Inflammatory macrophage treated with lipopolysaccharide for 4 hours (primary cell): ENCODE results near the gene SCMH1.
"Not testable (repeated sequence)": the region's sequence is repeated elsewhere in the genome, so short reads cannot be mapped to it uniquely, and the experiment has no call there.

Experiments
- DNase-seq: peaks from one replicate; pipeline ENCODE4 v3.0.0-alpha.2; 2020

SCMH1 gene

DNA sequence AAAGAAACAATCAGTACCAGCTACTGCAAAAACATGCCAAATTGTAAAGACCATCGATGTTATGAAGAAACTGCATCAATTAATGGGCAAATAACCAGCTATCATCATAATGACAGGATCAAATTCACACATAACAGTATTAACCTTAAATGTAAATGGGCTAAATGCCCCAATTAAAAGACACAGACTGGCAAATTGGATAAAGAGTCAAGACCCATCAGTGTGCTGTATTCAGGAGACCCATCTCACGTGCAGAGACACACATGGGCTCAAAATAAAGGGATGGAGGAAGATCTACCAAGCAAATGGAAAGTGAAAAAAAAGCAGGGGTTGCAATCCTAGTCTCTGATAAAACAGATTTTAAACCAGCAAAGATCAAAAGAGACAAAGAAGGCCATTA is 35.1 kb downstream of the SCMH1 start:
- not testable (repeated sequence) for DNase-seq

DNA sequence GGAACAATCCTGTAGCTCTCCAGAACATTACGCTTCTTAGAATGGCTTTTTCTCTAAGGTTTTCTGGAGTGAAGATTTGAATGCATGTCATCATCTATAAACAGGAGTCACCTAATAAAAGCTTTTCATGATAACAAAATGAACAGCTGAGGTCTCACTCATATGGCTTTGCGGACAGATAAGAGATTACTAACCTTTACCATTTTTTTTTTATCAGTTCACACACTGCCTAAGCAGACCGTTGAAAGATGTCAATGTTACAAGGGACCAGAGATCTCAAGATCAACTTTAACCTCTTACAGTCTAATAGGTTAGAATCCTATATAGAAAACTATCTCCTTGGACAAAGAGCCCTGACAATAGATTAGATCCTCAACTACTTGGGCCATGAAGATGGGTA is 41.4 kb downstream of the SCMH1 start:
- DNase-seq, result no peak

- no peak for DNase-seq
Observed at GRCh38 chr1:41199375-41199774, 42.7 kb downstream of the SCMH1 start.

DNA sequence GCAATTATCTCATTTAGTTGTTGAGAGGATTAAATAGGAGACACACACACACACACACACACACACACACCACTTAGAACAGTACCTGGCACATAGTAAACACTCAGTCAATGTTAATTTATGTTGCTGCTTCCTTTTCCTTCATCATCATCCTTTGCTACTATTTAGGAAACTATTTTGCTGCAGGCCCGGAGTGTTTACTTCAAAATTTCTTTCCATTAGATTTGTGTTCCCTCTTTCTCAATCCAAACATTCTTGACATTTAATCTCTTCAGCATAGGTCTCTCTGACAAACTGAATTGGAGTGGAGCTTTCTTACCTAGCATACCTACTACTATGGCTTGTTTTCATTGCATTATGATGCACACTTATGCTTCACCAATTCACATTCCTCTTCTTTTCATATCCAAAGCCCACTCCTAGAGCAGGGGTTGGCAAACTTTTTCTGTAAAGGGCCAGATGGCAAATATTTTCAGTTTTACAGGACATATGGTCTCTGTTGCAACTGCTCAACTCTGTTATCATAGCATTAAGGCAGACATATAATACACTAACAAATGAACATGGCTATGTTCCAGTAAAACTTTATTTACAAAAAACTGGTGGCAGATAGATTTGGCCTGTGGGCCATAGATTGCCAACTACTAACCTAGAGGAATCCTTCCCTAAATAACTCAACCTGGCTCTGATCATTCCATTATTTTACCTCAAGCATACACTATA is 49.5 kb downstream of the SCMH1 start:
- no peak for DNase-seq

DNA sequence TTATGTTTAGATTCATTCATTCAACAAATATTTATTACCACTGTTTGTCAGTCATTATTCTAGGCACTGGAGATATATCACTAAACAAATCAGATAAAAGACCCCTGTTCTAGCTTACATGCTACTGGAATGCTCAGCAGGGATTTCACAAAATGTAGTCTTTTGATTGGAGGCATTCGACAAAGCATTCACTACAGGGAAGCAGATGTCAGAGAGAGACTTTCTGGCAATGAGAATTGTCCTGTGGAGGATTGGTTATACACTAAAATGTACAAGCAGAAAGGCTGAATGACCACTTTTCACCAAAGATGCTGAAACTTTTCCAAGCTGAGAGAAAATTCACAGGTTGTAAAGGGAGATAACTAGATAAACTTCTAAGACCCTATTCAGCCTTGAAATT is 57.7 kb downstream of the SCMH1 start:
- no peak for DNase-seq

GRCh38 chr1:41178230-41178629 is 63.9 kb downstream of the SCMH1 start:
- not testable (repeated sequence) for DNase-seq

DNA sequence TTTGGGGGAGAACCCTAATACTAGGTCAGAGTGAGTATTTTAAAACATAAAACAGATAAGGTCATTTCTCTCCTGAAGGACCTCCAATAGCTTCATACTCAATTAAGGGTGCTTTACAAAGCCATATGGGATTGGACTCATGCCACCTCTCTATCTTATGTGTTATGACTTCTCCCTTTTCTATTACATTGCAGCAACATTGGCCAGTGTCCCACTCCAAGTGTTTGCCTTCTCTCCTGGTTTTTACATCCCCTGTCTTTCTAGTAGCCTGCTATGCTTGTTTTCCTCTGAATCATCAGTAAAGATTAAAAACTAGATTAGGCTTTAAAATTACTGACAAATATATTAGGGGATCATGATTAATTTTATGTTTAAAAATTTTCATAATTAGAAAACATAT is 66.6 kb downstream of the SCMH1 start:
- DNase-seq, result no peak

DNA sequence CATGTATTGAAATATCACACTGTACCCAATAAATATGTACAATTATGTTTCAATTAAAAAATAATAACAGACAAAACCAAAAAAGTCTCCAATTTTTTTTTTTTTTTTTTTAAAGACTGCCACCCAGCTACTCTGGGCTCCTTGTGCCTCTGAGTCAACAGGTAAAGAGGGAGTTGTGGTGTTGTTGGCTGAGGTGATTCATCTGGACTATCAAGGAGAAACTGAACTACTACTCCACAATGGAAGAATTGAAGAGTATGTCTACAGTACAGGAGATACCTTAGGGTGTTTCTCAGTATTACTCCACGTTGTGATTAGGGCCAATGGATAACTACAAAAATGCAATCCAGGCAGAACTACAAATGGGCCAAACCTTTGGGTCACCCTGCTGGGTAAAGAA is 67.9 kb downstream of the SCMH1 start:
- no peak for DNase-seq

DNA sequence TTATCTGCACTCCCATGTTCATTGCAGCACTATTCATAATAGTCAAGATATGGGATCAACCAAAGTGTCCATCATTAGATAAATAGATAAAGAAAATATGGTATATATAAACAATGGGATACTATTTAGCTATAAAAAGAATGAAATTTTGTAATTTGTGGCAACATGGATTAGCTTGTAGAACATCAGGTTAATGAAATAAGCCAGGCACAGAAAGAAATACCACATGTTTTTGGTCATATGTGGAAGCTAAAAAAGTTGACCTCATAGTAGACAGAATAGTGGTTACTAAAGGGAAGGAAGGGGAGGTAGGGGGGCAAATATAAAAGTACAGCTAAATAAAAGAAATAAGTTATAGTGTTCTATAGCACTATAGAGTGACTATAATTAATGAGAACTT is 68.5 kb downstream of the SCMH1 start:
- no peak for DNase-seq

- no peak for DNase-seq
Observed at GRCh38 chr1:41171266-41171874, 70.7 kb downstream of the SCMH1 start.

GRCh38 chr1:41169799-41170180 is 72.3 kb downstream of the SCMH1 start:
- DNase-seq, result no peak

DNA sequence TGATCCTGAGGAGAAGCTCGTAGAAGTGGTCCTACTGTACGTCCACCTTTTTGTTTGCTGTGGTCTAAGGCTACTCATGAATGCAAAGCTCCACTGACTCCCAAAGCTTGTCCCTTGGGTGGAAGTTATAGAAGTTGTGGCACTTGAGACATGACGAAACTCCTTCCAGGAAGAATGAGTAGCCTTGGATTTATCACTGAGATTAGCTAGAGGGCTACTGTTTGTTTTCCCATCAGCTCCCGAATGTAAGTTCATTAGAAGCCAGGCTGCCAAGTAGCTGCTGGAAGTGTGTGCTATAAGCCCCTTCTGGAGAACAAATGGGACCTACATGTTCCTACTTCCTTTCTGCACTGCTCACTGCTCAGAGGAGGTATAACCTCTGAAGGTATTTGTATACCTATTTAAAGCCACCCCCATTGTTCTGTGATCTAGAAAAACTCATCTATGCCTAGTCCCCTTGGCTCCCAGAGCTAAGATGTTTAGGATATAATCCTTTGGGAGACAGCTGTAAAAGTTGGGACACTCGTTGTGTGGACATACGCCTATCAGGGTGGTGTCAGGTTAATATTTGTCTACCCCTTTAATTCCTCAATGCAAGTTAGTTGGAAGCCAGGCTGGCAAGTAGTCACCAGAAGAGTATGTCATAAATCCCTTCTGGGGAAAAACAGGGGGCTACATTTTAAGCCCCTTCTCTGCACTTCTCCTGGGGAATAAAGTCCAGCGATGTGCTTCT is 72.9 kb downstream of the SCMH1 start:
- no peak for DNase-seq

DNA sequence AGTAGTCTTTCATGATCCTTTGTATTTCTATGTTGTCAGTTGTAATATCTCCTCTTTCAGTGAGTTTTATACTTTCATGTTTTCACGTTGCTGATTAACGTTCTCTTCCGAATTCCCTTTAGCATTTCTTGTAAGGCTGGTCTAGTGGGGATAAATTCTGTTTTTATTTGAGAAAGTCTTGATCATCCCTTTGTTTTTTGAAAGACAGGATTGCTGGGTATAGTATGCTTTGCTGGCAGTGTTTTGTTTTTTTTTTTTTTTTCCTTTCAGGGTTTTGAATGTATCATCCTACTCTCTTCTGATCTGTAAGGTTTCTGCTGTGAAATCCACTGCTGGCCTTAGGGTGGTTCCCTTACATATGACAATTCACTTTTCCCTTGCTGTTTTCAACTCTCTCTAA is 74.4 kb downstream of the SCMH1 start:
- no peak for DNase-seq

DNA sequence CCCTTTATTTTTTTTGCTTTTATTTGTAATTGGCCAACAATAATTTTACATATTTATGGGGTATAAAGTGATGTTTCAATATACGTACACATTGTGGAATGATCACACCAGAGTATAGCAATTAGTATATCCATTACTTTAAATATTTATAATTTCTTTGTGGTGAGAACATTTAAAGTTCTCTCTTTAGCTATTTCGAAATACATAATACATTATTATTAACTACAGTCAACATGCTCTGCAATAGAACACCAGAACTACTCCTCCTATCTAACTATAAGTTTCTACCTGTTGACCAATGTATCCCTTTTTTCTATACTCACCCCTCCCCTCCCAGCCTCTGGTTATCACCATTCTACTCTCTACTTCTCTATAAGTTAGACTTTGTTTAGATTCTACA is 77.4 kb downstream of the SCMH1 start:
- DNase-seq, result no peak

GRCh38 chr1:41162441-41162840 is 79.7 kb downstream of the SCMH1 start:
- no peak for DNase-seq

DNA sequence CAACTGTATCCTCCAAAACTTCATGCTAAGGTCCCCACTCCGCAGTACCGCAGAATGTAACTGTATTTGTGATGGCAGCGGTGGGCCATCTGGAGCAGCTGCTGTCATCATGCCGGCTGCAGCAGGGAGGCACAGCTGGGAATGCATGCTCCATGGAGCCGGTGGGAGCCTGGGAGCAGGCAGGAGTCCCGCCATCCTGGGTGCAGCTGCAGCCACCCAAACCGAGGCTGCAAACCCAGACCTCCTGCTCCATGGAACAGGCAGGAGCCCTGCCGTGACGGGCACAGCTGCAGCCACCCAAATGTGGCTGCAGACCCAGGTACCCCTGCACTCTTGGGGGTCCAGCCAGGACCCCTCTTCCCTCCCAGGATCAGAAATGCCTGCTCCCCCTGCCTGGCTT is 80.3 kb downstream of the SCMH1 start:
- DNase-seq, result no peak

GRCh38 chr1:41160498-41161110 is 81.5 kb downstream of the SCMH1 start:
- no peak for DNase-seq

DNA sequence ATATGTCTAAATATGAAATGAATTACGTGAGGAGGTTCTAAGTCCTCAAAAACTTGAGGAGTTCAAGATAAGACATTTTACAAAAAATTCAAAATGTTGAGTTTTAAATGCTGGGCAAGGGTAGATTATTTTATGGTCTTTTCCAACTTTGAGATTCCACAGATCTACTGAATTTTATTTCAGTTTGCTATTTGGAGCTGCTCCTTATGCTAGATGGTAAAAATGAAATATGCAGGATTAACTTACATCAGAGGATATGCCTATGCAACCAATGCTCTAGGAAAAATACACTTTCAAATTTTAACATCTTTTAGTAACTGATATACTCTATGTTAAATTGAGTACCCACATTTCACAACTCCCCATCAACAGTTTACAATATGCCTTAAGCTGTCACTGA is 83.1 kb downstream of the SCMH1 start:
- no peak for DNase-seq

GRCh38 chr1:41158147-41158875 is 83.8 kb downstream of the SCMH1 start:
- no peak for DNase-seq

DNA sequence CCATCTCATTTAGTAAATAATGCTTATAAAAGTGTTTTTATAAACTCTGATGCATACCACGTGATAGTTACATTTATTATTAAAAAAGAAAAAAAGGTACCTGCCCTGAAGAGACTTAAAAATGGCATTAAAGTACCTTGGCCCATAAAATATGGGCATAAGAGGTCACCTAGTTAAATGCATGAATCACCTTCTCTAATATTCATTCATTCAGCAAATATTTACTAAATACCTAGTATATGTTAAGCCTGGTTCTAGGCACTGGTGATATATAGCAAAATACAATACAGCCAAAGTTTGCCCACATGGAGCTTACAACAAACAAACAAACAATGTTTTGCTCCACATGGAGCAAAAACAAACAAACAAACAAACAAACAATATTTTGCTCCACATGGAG is 87.0 kb downstream of the SCMH1 start:
- DNase-seq, result no peak

GRCh38 chr1:41153750-41154274 is 88.3 kb downstream of the SCMH1 start:
- no peak for DNase-seq

- DNase-seq, result no peak
Observed at GRCh38 chr1:41152622-41153044, 89.5 kb downstream of the SCMH1 start.

DNA sequence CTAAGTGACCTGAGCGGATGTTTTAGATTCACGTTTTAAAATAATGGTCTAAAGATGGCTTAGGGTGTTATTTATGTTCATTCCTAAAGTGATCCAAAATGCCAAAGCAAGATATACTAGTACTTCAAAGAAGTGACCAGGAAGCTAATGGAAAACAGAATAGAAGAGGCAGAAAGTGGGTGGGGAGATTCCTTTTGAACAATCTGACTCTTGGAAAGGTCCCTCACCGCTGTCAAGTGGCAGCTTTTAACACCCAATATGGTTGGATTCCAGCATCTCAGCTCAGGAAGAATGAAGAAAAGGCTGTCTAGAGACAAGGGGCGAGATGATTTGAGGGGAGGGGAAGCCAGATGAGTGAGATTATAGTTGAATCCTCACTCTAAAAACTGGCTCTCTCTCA is 90.3 kb downstream of the SCMH1 start:
- no peak for DNase-seq
